Peyer's patch (tissue), 4 donors: ENCODE measurements around the gene ABCC12.

Source experiments
- CTCF ChIP-seq, 6 experiments: fragments of 450-650 bp in 4 of 6; fragments of 200-600 bp in 2 of 6; sonication (generic) in 1 of 6; IDR thresholded peaks; one replicate each; pipeline ENCODE4 v1.5.1; 2017 to 2019; ENCODE audit warnings: antibody characterized with exemption in 6 of 6, mild to moderate bottlenecking in 3 of 6, moderate library complexity in 1 of 6
- POLR2A ChIP-seq, 2 donors: fragments of 450-650 bp; IDR thresholded peaks; one replicate each; pipeline ENCODE4 v1.5.1; 2017; ENCODE audit warnings: antibody characterized with exemption in 2 of 2, mild to moderate bottlenecking in 2 of 2, moderate library complexity in 2 of 2

- TF ChIP-seq CTCF (IDR thresholded peaks at IDR 0.05) (no peak), POLR2A (IDR thresholded peaks at IDR 0.05) (no peak)
Observed at GRCh38 chr16:48106446-48106845, 49.3 kb downstream of the ABCC12 start.
